K562 (cell line): Measurements from ENCODE around the gene PRR35.

Experiments used
- SMARCA5 ChIP-seq: fragments of 450-650 bp; IDR thresholded peaks from 2 replicates; pipeline ENCODE4 v1.6.1; 2016
- TF ChIP-seq, protein P1 (sequence below): fragments of 200-800 bp; sonication (Bioruptor generic); IDR thresholded peaks from 2 replicates; pipeline ENCODE4 v1.6.1; 2016; ENCODE audit warnings: missing genetic modification characterization, missing compliant biosample characterization

DNA sequence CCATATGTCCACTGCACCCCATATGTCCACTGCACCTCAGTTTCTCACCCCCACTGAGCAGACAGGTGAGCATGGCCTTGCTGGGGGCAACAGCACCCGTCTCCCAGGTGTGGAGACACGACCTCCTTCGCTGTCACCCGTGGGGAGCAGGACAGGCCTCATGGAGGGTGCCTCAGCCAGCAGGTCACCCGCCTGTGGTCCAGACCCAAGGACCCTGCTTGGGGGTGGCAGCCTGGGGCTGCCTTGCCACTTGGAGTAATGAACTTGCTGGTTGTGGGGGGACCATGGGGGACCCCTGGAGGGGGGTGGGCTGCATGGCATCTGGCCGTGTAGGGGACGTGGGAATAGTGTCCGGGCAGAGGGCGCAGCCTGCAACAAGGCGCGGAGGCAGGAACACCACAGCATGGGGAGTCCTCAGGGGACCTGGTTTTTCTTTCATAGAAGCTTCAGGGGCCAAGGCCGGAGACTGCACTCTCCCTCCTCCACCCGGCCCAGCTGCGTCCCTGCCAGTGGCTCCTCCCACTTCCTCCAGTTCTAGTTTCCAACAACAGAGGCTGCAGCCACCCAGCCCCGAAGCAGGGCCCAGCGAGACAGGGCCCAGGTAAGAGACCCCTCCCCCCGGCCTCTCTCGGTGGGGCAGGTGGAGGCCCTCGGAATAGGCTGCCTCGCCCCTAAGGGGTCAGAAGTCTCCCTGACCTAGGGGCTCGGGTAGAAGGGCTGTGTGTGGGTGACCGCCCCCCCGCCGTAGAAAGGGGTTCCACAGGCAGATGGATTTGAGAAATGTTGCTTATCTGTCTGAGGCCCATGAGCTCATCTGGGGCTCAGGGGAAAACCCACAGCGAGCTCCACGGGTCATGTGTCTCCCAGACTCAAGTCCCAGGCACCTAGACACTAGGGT is 6.5 kb downstream of the PRR35 start, which contains the start of gene NHLRC4:
- TF ChIP-seq, protein P1, sequence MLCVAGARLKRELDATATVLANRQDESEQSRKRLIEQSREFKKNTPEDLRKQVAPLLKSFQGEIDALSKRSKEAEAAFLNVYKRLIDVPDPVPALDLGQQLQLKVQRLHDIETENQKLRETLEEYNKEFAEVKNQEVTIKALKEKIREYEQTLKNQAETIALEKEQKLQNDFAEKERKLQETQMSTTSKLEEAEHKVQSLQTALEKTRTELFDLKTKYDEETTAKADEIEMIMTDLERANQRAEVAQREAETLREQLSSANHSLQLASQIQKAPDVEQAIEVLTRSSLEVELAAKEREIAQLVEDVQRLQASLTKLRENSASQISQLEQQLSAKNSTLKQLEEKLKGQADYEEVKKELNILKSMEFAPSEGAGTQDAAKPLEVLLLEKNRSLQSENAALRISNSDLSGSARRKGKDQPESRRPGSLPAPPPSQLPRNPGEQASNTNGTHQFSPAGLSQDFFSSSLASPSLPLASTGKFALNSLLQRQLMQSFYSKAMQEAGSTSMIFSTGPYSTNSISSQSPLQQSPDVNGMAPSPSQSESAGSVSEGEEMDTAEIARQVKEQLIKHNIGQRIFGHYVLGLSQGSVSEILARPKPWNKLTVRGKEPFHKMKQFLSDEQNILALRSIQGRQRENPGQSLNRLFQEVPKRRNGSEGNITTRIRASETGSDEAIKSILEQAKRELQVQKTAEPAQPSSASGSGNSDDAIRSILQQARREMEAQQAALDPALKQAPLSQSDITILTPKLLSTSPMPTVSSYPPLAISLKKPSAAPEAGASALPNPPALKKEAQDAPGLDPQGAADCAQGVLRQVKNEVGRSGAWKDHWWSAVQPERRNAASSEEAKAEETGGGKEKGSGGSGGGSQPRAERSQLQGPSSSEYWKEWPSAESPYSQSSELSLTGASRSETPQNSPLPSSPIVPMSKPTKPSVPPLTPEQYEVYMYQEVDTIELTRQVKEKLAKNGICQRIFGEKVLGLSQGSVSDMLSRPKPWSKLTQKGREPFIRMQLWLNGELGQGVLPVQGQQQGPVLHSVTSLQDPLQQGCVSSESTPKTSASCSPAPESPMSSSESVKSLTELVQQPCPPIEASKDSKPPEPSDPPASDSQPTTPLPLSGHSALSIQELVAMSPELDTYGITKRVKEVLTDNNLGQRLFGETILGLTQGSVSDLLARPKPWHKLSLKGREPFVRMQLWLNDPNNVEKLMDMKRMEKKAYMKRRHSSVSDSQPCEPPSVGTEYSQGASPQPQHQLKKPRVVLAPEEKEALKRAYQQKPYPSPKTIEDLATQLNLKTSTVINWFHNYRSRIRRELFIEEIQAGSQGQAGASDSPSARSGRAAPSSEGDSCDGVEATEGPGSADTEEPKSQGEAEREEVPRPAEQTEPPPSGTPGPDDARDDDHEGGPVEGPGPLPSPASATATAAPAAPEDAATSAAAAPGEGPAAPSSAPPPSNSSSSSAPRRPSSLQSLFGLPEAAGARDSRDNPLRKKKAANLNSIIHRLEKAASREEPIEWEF (CRISPR knock-in tag) = no peak
- TF ChIP-seq SMARCA5 = no peak
